Stimulated activated CD4-positive, alpha-beta T cell treated with anti-CD3 and anti-CD28 coated beads, Interleukin-4, amount 100 ng/mL, for 4 hours (primary cell): ENCODE results near the gene PARN.

Experiments used
- DNase-seq, 2 experiments: peaks; one replicate each; pipeline ENCODE4 v3.0.0-alpha.2; 2020

PARN gene

DNA sequence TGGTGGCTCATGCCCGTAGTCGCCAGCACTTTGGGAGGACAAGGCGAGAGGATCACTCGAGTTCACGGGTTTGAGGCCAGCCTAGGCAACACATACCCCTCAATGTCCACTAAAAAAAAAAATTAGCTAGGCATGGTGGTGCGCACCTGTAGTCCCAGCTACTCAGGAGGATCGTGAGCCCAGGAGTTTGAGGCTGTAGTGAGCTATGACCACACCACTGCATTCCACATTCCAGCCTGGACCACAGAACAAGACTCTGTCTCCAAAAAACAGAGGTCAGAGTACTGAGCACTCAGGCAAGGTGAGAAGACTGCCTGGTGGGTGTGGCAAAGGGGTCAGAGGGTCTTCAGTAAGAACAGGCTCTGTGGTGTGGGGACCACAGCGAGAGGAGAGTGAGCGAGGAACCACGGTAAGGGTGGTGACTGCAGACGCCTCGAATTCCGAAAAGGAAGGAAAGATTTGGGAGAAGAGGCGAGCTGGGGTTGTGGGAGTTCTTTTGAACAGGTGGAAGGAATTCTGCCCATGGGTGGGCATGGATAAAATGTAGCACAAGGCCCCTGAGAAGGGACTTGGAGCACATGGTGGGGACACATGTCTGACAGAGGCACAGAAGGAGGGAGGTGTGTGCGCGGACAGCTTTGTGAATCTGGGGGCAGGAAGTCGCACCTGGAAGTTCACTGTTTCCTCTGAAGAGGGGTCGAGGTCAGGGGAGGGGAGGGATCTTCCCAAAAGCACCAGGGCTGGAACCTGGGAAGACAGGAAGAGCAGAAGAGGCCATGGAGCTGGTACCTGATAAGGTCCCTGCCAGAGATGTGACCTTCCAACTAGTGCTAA is 134.6 kb downstream of the PARN start:
- no peak for DNase-seq

DNA sequence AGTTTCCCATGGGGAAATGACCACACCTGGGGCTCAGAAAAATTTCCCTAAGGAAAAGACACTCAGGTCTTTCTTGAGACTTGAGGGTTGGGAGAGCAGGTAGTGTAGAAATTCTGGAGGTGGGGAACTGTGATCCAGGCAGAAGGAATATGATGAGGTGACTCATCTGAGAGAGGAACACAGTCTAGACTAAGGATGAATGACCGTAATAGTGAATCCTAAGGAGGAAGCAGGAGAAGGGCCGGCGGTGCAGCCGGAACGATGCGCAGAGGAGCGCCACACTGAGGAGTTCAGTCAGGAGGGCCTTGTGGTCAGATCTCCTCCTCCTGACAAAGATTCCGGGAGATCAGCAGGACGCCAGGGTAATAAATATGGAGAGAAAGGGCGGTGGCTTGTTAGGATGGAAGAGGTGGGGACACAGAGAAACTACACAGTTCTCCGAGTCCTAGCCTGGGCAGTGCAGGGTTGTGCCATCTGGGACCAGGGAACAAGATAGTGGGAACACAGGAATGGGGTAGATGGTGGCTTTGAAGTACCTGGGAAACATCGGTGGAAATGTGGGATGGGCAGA is 135.6 kb downstream of the PARN start:
- no peak for DNase-seq

DNA sequence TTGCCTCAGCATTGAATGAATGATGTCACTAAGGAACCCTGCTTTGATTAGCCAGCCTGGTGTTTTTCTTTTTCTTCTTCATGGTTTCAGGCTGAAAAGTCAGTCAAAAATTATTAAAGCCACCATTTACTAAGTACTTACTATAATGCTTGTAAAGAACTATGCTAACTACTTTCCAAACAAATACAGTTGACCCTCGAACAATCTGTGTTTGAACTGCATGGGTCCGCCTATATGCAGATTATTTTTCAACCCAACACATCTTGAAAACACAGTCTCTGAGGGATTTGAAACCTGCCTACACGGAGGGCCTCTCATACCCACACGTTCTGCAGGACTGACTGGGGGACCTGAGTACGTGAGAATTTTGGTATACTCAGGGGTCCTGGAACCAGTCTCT is 136.3 kb downstream of the PARN start:
- DNase-seq, result no peak

DNA sequence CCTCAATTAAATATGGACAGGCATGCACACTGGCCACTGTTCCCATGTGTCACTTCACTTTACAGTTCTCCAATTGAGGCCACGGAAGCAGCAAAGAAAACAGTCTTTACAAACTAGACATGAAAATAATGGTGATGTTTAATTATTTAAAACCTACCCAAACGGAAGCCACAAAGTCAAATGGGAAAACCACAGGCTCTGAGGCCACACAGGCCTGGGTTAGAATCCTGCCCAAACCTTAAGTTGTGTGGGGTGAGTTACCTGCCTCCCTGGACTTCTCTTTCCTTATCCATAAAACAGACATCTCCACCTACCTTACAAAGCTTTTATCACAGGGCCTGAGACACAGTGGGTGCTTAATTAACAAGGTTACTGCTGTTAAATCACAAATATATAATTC is 137.4 kb downstream of the PARN start:
- DNase-seq, result no peak

DNA sequence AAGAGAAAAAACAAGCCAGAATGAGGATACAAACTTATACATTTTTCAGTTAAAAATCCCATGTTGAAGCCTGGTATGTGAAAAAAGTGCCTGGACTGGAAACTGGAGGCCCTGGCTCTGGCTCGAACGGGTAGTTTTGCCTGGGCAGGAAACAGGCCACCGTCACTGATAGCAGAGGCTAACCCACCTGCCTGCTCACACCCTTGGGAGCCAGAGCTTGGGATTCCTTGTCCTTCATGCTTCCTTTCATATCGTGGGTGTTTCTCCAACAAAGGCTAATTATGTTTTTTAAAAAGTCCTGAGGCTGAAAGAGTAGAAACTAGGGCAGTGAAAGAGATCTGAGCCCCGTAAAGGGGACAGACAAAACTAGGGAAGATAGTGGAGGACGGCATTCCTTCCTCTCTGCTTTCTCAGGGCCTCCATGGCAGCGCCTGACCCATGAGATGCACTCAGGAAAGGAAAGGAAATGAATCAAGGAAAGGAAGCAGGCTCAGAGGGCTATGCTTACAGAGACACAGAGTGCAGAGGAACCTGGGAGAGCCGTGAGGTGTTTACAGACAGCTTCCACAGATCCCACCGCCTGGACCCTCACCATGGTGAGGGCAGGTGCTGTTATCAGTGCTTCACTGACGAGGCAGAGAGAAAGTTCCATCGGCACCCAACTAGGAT is 138.1 kb downstream of the PARN start:
- DNase-seq, result no peak

DNA sequence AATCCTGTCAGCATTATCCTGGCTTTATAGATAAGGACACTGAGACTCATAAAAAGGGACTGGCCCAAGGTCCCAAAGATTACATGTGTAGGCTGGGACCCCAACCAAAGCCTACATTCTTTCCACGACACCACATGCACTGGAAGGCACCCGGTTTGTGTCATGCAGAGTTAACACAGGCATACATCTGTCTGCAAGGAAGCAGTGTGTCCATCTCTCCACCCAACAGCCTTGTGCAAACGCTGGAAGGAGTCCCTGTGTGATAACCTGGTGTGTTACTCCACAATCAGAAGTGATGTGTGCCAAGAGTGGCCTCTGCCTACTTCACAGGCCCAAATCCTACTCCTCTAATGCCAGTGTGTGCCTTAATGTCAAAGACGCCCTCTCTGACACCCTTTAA is 139.8 kb downstream of the PARN start:
- DNase-seq, result no peak

DNA sequence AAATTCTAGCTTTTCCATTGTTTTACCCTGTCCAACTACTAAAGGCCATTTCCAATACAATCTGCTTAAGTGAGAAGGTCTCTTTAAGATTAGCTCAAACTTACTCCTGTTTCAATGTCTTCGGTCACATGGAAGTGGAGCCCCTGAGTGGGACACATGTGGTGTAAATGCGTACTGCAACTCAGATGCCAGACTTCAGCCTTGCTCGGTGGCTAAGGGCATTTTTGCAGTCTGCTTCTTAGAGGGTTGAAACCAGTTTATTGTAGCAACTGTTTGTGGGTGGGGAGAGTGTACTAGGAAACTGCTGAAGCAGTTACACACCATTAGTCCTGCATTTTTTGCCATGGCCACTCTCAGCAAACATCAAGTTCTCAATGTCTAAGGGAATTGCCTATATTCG is 140.6 kb downstream of the PARN start:
- no peak for DNase-seq

DNA sequence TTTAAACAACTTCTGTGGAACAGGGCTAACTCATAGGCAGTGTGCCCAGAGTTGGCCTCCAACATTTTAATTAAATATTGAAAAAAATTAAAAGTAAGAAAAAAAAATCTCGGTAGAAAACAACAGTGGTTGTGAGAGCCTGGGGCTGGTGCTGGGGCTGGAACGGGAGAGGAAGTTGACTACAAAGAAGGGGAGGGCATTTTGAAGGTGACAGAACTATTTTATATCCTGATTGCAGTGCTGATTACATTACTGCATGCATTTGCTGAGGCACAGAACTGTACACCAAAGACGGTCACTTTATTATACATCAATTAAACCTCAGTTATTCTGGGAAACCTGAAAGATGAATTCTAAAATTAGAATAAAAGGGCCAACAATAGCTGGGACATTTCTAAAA is 142.5 kb downstream of the PARN start:
- no peak for DNase-seq

DNA sequence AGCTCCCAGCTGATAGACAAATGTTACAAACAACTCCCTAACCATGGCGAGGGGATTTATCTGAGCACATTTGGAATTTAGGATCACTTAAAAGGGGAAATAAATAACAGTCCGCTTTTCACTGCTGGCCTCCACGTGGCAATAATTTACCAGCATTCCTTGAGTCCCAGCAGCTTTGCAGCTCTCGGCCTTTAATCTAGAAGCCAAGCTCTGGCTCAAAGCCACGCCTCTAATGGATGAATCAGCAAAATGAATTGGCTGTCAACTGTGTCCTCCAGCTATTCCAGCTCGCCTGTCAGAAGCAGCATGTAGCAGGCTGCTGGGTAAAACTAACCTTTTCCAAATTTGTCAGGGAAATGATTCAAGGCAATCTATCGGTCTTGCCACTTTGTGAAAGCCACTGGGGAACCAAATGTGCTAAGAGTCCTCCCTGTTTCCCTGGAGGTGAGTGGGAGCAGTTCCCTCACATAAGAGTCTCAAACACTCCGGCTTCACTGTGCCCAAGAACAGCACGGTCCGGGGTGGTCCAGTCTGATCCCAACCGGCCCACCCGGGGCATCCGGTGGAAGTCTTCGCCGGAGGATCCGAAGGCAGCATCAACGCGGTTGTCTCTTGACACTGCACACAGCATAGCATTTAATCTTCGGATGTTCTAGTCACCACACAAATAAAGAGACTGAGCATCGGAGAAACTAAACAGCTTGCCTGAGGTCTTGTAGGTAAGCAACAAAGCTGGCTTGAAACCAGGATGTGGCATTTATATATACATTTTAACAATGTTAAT is 143.3 kb downstream of the PARN start:
- DNase-seq, result no peak

DNA sequence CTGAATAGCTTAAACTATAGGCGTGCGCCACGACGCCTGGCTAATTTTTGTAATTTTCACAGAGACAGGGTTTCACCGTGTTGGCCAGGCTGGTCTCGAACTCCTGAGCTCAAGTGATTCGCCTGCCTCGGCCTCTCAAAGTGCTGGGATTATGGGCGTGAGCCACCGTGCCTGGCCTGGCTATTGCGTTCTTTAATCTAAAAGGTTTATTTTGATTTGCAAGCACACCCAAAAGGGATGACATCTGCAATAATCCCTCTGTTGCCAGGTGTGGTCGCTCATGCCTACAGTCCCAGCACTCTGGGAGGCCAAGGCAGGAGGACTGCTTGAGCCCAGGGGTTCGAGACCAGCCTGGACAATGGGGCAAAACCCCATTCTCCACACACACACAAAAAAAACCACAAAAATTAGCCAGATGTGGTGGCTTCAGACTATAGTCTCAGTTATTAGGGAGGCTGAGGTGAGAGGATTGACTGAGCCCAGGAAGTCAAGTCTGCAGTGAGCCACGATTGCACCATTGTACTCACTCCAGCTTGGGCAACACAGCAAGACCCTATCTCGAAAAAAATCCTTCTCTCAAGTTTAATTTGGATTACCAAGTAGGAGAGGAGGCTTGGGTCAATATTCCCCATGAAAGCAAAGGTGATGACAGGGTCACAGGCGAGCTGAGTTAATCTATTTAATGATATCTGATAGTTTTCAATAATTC is 144.1 kb downstream of the PARN start:
- no peak for DNase-seq

DNA sequence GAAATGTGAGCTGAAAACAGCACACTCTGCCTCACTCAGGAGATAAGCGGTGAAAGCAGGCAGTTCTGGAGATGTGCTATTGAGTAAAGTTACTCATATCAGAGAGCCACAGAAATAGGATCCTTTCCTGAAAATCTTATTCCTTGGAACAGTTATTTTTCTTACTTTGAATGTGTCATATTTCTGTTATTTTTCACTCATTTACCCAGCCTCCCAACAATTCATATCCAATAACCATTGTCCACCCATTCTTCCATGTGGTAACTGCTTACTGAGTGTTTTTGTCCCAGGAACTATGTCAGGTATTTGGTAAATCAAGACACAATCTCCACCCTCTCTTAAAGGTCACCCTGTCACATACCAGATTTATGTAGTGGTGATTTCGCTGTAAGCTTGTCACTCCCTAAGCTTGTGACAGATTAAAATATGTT is 144.9 kb downstream of the PARN start:
- DNase-seq, result no peak

DNA sequence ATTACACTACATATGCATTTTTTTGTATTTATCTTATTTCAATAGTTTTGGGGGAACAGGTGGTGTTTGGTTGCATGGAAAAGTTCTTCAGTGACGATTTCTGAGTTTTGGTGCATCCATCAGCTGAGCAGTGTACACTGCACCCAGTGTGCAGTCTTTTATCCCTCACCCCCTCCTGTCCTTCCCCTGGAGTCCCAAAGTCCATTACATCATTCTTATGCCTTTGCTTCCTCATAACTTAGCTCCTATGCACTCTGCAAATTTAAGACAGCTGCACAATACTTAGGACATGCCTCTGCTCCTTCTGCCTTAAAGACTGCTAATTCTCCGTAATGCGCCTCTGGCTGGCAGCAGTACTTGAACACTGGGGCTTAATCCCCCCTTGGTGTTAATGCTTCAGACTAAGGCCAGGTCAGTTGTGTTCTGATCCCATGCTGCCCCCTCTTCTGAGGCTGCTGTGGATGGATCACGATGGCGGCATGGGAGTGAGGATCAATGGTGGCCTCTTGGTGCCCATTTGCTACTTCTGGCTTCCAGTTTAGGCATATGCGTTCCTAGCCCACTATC is 146.2 kb downstream of the PARN start:
- DNase-seq, result no peak

DNA sequence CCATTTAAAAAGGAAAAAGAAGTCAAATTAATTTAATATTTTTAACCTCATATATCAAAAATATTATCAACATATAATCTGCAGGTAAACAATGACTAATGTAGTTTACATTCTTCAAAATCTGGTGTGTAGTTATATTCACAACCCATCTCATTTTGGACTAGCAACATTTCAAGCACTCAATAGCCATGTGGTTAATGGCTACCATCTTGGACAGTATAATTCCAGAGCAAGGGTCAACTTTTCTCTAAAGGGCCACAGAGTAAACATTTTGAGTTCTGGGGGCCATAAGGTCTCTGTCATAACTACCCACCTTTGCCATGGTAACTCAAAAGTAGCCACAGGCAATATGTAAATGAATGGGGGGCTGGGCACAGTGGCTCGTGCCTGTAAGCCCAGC is 153.9 kb downstream of the PARN start:
- no peak for DNase-seq

DNA sequence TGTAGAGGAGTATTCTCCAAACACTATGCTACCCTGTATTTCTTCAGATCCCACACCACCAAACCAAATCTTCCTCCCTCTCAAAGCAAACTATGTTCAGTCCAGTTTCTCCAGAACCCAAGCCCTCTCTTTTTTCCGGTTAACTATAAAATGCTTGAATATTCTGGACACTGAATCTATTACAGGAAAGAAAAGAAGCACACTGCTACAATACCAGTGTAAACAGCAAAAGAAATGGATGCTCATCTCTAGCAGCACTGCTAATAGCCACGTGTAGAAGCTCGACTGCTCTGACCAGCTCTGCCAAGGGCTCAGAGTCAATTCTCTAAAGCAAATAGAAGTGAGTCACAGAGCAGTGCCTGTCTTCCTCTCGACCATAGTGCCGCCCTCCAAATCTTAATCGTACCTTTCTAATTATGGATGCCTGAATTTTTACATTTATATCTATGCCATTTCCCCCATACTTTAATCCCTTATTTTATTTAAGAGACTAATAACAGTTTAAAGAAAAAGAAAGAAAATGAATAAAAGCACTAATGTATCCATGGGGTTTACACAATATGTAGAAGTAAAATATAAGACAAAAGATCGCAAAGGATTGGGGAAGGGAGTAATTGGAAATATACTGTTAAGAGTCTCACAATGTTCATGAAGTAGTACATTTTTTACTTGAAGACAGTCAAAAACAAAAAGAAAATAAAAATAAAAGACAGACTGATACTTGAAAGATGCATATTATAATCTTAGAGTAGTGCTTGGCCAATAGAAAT is 154.5 kb downstream of the PARN start:
- DNase-seq, result no peak

DNA sequence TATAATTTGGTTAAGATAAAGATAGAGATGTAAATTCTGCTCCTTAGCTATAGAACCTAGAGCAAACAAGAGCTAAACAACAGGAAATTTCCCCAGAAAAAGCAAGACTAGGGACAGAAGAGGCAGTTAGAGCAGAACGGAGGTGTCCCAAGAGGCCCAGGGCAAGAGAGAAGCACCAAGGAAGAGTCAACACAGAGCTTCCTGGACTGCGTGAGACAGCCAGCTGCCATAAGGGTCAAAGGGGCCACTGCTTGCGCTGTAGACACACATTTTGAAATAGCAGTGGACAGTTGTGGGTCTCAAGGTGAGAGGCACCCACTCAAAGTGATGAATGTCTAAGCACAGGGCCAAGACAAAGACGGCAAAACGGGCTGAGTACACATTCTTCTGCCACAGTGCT is 156.6 kb downstream of the PARN start:
- DNase-seq, result no peak

DNA sequence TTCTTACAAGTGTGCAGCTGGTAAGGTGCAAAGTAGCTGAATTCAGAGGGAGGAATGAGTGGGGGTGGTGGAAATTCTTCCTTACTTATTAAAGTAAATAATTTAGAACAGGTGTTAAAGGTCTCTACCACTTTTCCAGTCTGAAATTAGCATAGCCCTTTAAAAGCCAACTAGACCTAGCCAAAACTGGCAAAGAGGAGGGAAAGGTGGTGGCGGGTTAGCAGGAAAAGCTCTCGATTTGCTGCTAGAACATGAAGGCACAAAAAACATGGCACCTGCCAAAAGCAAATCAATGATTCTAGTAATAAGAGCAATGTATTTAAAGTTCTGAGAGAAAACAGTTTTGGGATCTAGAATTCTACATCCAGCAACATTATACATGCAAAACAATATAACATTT is 157.7 kb downstream of the PARN start:
- DNase-seq, result no peak

DNA sequence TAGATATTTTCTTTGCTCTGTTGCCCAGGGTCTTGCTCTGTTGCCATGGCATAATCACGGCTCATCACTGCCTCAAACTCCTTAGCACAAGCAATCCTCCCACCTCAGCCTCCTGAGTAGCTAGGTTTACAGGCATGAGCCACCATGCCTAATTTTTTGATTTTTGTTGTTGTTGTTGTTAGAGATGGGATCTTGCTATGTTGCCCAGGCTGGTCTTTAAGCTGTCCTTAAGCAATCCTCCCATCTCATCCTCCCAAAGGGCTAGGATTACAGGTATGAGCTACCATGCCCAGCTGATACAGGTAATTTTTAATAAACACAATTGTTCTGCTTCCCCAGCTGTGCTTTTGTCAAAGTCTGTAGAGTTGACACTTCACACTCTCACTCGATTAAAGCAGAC is 159.3 kb downstream of the PARN start:
- DNase-seq, result no peak

DNA sequence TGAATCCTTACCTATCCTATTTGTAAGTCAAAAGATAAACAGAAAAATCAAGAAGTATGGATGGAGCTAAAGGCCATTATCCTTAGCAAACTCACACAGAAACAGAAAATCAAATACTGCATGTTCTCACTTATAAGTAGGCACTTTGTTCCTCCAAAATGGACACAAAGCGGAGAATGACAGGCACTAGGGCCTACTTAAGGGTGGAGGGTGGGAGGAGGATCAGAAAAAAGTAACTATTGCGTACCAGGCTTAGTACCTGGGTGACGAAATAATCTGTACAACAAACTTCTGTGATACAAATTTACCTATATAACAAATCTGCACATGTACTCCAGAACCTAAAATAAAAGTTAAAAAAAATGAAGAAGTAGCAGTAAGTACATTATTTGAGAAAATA is 164.3 kb downstream of the PARN start:
- DNase-seq, result no peak

DNA sequence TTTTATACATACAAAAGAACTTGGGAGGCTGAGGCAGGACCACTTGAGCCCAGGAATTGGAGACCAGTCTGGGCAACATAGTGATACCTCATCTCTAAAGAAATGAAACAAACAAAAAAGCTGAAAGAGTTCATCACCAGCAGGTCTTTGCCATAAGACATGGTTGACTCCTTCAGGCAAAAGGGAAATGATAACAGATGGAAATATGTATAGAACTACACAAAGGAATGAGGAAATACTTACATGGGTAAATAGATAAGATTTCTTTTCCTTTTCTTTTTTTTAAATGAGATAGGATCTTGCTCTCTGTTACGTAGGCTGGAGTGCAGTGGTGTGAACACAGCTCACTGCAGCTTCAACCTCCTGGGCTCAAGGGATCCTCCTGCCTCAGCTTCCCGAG is 165.3 kb downstream of the PARN start:
- DNase-seq, result no peak

DNA sequence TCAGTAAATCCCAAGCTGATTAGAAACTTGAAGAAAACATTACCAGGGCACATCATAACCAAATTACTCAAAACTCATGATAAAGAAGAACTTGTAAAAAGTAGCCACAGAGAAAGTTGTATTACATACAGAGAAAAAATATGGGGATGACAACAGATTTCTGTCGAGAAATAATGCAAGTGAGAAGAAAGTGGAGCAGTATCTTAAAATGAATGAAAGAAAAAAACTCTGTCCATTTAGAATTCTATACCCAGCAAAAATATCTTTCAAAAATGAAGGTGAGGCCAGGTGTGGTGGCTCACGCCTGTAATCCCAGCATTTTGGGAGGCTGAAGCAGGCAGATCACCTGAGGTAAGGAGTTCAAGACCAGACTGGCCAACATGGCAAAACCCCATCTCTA is 165.9 kb downstream of the PARN start:
- DNase-seq, result no peak

DNA sequence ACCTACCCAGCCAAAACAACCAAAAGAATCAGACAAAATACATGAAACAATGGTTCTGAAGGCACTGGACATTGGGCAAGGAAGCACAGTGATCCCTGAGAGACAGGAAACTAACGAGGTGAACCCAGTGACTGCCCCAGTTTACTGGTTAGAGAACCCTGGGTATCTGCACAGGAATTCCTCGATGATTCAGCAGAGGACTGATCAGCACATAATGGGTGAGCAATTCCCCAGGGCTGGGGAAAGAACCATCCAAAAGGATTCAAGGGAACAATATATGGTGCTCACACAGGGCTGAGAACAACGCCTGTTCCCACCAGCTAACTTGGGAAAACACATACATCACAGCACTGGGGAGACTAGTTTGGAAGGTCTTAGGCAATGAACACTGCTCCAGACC is 167.2 kb downstream of the PARN start:
- DNase-seq, result no peak

DNA sequence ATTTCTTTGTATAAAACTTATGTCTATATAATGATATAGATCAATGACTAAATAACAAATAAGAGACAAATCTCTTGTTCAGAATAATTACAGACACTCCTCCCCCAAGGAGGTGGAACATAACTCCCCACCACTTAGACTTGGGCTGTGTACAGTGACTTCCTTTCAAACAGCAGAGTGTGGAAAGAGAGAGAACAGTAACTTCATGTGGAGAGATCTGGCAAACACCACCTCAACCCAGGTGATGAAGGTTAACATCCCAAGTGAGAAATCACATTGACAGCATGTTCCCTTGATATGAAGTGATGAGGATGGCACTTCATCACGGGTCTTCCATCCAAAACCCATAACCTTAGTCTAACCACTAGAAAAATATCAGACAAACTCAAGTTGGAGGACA is 169.3 kb downstream of the PARN start:
- DNase-seq, result no peak
